Left lung (tissue), 10 donors: ENCODE measurements around the gene PAFAH2. TPM values are rescaled to one million over a fixed set of nuclear protein-coding genes. Genes with fewer than 3 reads are reported as not detected.

ENCODE experiments used
- ATAC-seq: fragments of 200-7000 bp; cut with Tn5 transposase; one replicate; pipeline ENCODE4 v1.9.1; 2020; ENCODE audit warnings: moderate library complexity
- DNase-seq, 4 donors: peaks; one replicate each; pipeline ENCODE4 v3.0.0-alpha.2; 2013 to 2020
- H3K27ac ChIP-seq, 2 donors: fragments of 200-600 bp; sonication (generic) in 1 of 2; one replicate each; pipeline versions ENCODE4 v1.5.0 to v1.8.0; 2020 to 2021
- H3K27me3 ChIP-seq, 2 donors: fragments of 200-600 bp; sonication (generic) in 1 of 2; one replicate each; pipeline versions ENCODE4 v1.5.0 to v1.8.0; 2020 to 2021
- H3K36me3 ChIP-seq, 2 donors: fragments of 200-600 bp; sonication (generic) in 1 of 2; one replicate each; pipeline versions ENCODE4 v1.5.0 to v1.8.0; 2020 to 2021
- H3K4me1 ChIP-seq, 2 donors: fragments of 200-600 bp; one replicate each; pipeline ENCODE4 v1.8.0; 2021
- H3K4me3 ChIP-seq, 2 donors: fragments of 200-600 bp; sonication (generic) in 1 of 2; one replicate each; pipeline versions ENCODE4 v1.5.0 to v1.8.0; 2020 to 2021; ENCODE audit warnings: mild to moderate bottlenecking in 1 of 2
- H3K9me3 ChIP-seq, 2 donors: fragments of 200-600 bp; sonication (generic) in 1 of 2; one replicate each; pipeline versions ENCODE4 v1.5.0 to v1.8.0; 2020 to 2021
- intact Hi-C, 2 donors: fragments of 100-400 bp; cut with DNase I; formaldehyde crosslinking; loops; one replicate each; pipeline versions ENCODE4 v1.11.2 to v1.14.2; 2022
- polyA plus RNA-seq, 6 donors: library from polyadenylated mRNA; unstranded; fragments of 120-200 nt; gene quantifications; one replicate each; pipeline ENCODE4 v1.2.1, GENCODE V29; 2013; ENCODE audit not compliant: insufficient read length in 6 of 6
- total RNA-seq, 2 donors: library from RNA; stranded (reverse); fragmentation: NEBNext Ultra II Directional; extraction: Animal tissue kit (Norgen Biotek cat#: 25700); gene quantifications; one replicate each; pipeline ENCODE4 v1.2.1, GENCODE V29; 2021
- TF ChIP-seq, protein P1 (sequence below), 2 donors: fragments of 200-600 bp; sonication (generic) in 1 of 2; IDR thresholded peaks; one replicate each; pipeline versions ENCODE4 v1.5.0 to v1.8.0; 2021; ENCODE audit warnings: antibody characterized with exemption in 2 of 2
- donor health status: DM: no; HTN: yes; CAD: no.
- donor health status: DM: no; HTN: no; CAD: no.

Gene PAFAH2
- total and polyA plus RNA-seq, 8 donors, result 11.7 to 25.2 (median 13.5) TPM

DNA sequence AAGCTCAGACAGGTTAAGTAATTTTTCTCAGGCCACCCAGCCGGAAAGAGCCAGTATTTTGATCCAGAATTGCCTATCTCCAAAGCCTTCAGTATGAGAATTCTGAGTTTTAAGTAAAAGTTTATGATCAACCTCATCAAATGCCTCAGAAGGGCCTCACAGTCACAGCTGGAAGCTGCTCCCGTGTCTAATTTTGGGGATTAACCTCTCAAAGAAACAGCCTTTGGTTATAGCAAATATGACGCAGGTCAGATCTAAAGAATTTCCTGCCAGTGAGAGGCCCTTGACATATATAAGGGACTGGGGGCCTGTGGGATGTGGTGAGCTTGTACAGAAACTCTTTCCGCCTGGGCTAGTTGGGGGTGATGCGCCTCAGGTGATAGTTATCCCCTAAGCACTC lies 26.0 kb upstream of the PAFAH2 start:
- TF ChIP-seq, protein P1, sequence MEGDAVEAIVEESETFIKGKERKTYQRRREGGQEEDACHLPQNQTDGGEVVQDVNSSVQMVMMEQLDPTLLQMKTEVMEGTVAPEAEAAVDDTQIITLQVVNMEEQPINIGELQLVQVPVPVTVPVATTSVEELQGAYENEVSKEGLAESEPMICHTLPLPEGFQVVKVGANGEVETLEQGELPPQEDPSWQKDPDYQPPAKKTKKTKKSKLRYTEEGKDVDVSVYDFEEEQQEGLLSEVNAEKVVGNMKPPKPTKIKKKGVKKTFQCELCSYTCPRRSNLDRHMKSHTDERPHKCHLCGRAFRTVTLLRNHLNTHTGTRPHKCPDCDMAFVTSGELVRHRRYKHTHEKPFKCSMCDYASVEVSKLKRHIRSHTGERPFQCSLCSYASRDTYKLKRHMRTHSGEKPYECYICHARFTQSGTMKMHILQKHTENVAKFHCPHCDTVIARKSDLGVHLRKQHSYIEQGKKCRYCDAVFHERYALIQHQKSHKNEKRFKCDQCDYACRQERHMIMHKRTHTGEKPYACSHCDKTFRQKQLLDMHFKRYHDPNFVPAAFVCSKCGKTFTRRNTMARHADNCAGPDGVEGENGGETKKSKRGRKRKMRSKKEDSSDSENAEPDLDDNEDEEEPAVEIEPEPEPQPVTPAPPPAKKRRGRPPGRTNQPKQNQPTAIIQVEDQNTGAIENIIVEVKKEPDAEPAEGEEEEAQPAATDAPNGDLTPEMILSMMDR (IDR thresholded peaks at IDR 0.05), result no peak

DNA sequence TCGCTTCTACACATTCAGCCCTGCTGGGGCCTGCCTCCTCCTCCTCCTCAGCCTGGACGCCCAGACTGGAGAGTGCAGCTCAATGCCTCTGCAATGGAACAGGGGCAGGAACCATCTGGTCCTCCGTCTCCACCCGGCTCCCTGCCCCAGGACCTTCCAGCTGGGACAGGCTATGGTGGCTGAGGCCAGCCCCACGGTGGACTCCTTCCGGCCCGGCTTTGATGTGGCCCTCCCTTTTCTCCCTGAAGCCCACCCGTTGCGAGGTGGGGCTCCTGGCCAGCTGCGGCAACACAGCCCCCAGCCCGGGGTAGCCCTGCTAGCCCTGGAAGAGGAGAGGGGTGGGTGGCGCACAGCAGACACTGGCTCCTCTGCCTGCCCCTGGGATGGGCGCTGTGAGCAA lies 25.1 kb upstream of the PAFAH2 start:
- TF ChIP-seq, protein P1 (IDR thresholded peaks at IDR 0.05), result no peak
- no peak for DNase-seq
- Histone ChIP-seq H3K27ac (no peak overlapping the region), H3K27me3 (no peaks in the 10 kb centered on the region), H3K36me3 (no peaks in the 10 kb centered on the region), H3K4me1 (no peaks in the 10 kb centered on the region), H3K9me3 (no peaks in the 10 kb centered on the region), H3K4me3 (no peak overlapping the region)
- no peak for ATAC-seq
- intact Hi-C loops, result no loop called here

More for the DNA sequence above, 26.0 kb upstream of the PAFAH2 start:
- H3K27ac ChIP-seq, result no peak overlapping the region
- H3K4me1 ChIP-seq, result no peaks in the 10 kb centered on the region
- no peaks in the 10 kb centered on the region for H3K27me3 ChIP-seq
- no peaks in the 10 kb centered on the region for H3K36me3 ChIP-seq
- intact Hi-C loops, result no loop called here
- ATAC-seq, result no peak
- H3K9me3 ChIP-seq, result no peaks in the 10 kb centered on the region
- DNase-seq, result no peak
- no peak overlapping the region for H3K4me3 ChIP-seq

DNA sequence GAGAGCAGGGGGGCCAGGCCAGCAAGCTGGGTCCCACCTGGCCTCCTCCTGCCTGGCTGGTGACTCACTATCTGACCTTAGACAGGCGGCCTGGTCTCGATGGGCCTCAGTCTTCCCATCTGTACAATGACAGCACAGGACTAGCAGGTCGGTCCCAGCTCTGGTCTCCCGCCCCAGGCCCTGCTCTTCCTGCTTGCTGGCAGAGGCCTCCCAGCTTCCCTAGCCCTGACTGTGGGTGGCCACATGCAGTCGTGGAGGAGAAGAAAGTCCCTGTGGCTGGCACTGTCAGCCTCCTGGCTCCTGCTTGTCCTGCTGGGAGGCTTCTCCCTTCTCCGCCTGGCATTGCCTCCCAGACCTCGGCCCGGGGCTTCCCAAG lies 24.5 kb upstream of the PAFAH2 start:
- TF ChIP-seq, protein P1 (IDR thresholded peaks at IDR 0.05), result no peak
- Histone ChIP-seq H3K9me3 (no peaks in the 10 kb centered on the region), H3K27me3 (no peaks in the 10 kb centered on the region), H3K36me3 (no peaks in the 10 kb centered on the region), H3K4me3 (no peak overlapping the region), H3K27ac (no peak overlapping the region), H3K4me1 (peaks cover 0 to 2% of the 10 kb centered on the region in 2 donors)
- intact Hi-C loops, result no loop called here
- ATAC-seq (no peak), DNase-seq (no peak)

DNA sequence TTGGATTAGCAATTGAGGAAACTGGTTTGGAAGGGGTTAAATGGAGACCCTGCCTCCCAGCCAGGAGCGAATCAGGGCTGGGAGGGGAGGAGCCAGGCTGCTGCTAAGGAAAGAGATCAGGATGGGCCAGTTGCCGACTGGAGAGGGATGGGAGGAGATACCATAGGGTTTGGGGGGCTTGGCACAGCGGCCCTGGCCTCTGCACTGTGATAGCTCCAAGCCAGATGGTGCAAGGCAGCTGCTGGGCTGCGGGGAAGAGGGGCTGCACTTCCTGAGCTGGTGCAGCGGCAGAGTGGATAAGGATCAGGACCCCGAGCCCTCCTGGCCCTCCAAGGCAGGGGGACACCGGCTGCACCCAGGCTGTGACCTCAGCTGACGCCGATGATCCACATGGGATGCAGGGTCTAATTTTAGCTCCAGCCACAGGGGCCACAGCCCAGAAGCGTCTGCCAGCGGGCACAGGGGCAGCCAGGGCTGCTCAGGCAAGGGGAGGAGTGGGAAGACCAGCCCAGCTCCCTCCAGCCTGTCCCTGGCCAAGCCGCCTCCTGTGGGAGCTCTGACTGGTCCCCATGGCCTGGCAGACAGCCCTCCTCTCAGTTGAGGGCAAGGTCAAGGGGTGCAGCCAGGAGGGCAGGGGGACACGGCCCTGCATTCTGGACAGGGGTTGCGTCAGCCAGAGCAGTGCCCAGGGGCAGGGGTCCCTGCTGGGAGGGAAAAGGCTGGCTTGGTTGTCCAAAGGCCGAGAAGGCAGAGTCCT lies 24.0 kb upstream of the PAFAH2 start, which contains the start of gene EXTL1:
TSS of gene EXTL1 (plus strand) at position 129 of the 757 bp plus-strand sequence. CDS start 872 bp downstream, outside the sequence.
- ATAC-seq (peak; percentile 44), DNase-seq (peak in 1 of 4 donors; percentile 60)
- H3K4me3 ChIP-seq, result no peak within 1 kb of the TSS

More for the DNA sequence above, 24.0 kb upstream of the PAFAH2 start, which contains the start of gene EXTL1:
- intact Hi-C loops, result no loop called here
- Histone ChIP-seq H3K9me3 (no peaks in the 10 kb centered on the region), H3K27me3 (no peaks in the 10 kb centered on the region), H3K4me1 (peaks cover 0 to 7% of the 10 kb centered on the region in 2 donors), H3K36me3 (no peaks in the 10 kb centered on the region), H3K27ac (no peak within 1 kb of the TSS)
- TF ChIP-seq, protein P1 (IDR thresholded peaks at IDR 0.05), result no peak
